CD4-positive, alpha-beta T cell treated with Interleukin-4 for 4 hours (primary cell): ENCODE results near the gene KRTAP12-2.

Source experiments
- DNase-seq: peaks from one replicate; pipeline ENCODE4 v3.0.0-alpha.2; 2020

KRTAP12-2 gene

DNA sequence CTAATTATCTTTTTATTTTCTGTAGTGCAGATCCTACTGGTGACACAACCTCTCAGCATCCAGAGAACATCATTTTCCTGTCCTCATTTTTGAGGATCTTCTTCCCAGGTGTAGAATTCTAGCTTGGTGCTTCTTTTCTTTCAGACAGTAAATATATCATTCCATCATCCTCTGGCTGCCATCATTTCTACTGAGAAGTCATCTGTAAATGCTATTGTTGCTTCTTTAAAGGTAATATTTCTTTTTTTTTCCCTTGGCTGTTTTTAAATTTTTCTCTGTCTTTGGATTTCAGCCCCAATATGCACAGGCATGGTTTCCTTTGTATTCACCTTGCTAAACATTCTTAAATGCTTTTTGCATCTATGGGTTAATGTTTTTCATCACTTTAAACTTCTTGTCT, 43.2 kb downstream of the KRTAP12-2 start:
- DNase-seq: no peak

- DNase-seq: no peak
Measured at GRCh38 chr21:44619886-44620285, 46.8 kb downstream of the KRTAP12-2 start.

DNA sequence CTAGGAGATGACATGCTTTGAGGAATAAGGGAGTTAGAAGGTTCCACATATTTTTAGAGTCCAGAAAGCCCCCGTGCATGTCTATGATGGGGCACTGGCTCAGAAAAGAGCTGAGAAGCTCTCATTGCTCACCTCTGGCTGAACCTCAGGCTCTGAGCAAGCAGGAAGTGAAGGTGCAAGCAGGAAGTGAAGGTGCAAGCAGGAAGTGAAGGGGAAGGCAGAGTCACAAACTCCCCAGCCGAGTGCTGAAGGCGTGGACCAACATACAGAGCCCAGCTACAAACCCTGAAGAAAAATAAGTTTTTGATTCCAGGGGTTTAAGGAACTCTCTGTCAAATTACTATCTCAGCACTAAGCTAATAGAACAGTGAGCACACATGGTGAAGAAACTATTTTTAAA, 47.8 kb downstream of the KRTAP12-2 start:
- DNase-seq: peak; percentile 78

DNA sequence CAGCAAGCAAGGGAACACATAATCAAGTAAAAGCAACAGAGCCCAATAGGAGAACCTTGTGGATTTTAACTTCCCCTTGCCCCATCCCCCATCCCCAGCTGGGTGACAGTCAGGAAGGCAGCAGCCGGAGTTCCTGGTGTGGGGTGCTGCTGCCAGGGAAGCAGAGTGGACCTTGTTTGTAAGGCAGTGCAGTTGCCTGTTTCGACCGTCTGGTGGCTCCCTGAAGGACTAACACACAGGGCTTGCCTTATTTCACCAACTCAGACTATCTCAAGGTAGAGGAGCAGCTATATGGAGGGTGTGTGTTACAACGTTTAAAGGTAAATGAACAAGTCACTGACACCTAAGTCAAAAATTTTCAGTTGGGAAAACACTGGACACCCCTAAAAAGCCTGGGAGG, 48.2 kb downstream of the KRTAP12-2 start:
- no peak for DNase-seq

GRCh38 chr21:44617071-44617501, 49.6 kb downstream of the KRTAP12-2 start:
- no peak for DNase-seq

DNA sequence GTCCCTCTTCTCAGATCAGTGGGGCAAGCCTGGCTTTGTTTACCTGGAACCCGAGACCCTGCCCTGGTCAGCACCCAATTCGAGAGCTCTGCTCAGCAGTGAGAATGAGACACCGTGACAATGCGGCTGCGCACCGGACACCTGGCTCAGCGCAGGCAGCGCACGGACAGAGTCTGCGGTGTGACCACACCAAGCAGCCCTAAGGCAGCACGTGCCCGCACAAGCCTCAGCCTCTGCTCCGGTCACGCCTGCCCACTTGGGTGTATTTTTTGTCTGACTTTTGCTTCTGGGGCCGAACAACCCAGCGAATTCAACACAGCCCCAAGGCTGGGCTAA, 50.2 kb downstream of the KRTAP12-2 start:
- no peak for DNase-seq
